Type B pancreatic cell (in vitro differentiated cells): Measurements from ENCODE around the gene TGDS. TPM values are rescaled to one million over a fixed set of nuclear protein-coding genes. Genes with fewer than 3 reads are reported as not detected.
A peak's percentile ranks its signal among the peaks of the same experiment; 100 is the strongest.

Experiments
- DNase-seq: peaks from one replicate; pipeline ENCODE4 v3.0.0; 2021; ENCODE audit warnings: mixed read lengths; ENCODE audit not compliant: unreplicated experiment; ENCODE audit errors: extremely low spot score
- H3K27ac Mint-ChIP-seq: 2 replicates; pipeline ENCODE4 v1.8.0; 2021; ENCODE audit warnings: mild to moderate bottlenecking, mixed read lengths
- H3K27me3 Mint-ChIP-seq: 2 replicates; pipeline ENCODE4 v1.8.0; 2021; ENCODE audit warnings: mixed read lengths
- H3K36me3 Mint-ChIP-seq: 2 replicates; pipeline ENCODE4 v1.8.0; 2021; ENCODE audit warnings: mixed read lengths
- H3K4me1 Mint-ChIP-seq: one replicate; pipeline ENCODE4 v1.8.0; 2021; ENCODE audit warnings: mixed read lengths; ENCODE audit not compliant: unreplicated experiment
- H3K4me3 Mint-ChIP-seq: 2 replicates; pipeline ENCODE4 v1.8.0; 2021; ENCODE audit warnings: mild to moderate bottlenecking, mixed read lengths
- H3K9me3 Mint-ChIP-seq: 2 replicates; pipeline ENCODE4 v1.8.0; 2021; ENCODE audit warnings: mixed read lengths
- total RNA-seq: library from RNA; stranded (reverse); gene quantifications from 2 replicates; pipeline ENCODE4 v1.2.1, GENCODE V29; 2021; ENCODE audit warnings: low replicate concordance
- TF ChIP-seq, protein P1 (sequence below): fragments of 200-600 bp; sonication (generic); conservative IDR thresholded peaks from 2 replicates; pipeline ENCODE4 v1.5.0; 2021; ENCODE audit warnings: antibody characterized with exemption, mild to moderate bottlenecking

The TGDS gene
- total RNA-seq, 1 donor from 2014 or later: 11.7 TPM

DNA sequence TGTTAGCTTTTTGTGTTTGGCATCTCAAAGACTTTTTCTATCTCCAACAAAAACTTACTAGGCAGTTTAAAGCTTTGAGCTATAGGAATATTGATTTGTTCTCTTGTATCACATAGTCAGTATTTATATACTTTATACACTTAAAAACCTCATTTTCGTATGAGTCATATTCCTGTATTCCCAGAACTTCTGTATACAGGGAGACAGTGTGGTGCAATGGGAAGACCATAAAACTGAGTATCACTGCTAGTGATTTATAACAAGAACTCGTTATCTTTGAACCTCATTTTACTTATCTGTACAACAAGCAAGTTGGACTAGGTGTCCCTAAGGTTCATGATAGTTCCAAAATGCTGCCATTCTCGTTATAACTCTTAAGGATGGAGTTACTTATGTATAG is 12.0 kb upstream of the TGDS start:
- Mint-ChIP-seq H3K27me3 (no peaks in the 10 kb centered on the region), H3K27ac (no peak overlapping the region), H3K4me3 (no peak overlapping the region), H3K36me3 (peaks cover 21% of the 10 kb centered on the region), H3K9me3 (no peaks in the 10 kb centered on the region), H3K4me1 (peaks cover 4% of the 10 kb centered on the region)
- DNase-seq: no peak
- TF ChIP-seq, protein P1, sequence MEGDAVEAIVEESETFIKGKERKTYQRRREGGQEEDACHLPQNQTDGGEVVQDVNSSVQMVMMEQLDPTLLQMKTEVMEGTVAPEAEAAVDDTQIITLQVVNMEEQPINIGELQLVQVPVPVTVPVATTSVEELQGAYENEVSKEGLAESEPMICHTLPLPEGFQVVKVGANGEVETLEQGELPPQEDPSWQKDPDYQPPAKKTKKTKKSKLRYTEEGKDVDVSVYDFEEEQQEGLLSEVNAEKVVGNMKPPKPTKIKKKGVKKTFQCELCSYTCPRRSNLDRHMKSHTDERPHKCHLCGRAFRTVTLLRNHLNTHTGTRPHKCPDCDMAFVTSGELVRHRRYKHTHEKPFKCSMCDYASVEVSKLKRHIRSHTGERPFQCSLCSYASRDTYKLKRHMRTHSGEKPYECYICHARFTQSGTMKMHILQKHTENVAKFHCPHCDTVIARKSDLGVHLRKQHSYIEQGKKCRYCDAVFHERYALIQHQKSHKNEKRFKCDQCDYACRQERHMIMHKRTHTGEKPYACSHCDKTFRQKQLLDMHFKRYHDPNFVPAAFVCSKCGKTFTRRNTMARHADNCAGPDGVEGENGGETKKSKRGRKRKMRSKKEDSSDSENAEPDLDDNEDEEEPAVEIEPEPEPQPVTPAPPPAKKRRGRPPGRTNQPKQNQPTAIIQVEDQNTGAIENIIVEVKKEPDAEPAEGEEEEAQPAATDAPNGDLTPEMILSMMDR: no peak

DNA sequence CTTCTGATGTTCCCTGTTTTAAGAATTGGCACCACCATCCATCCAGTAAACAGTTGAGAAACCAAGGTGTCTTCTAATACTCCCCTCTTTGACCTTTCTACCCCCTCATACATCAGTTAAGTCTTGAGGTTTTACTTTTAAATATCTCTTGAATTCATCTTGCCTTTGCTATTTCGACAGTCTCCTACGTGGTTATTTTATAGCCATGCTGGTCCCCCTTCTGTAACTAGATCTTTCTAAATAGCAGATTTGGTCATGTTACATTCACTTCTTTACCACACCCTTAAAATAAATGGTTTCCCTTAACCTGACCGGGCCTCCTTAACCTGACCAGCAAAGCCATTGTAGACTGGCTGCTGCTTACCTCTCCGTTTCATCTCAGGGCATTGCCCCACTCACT is 11.1 kb upstream of the TGDS start:
- no peak overlapping the region for H3K4me3 Mint-ChIP-seq
- peaks cover 20% of the 10 kb centered on the region for H3K36me3 Mint-ChIP-seq
- no peak overlapping the region for H3K27ac Mint-ChIP-seq
- H3K27me3 Mint-ChIP-seq: no peaks in the 10 kb centered on the region
- DNase-seq: no peak
- TF ChIP-seq, protein P1: no peak
- H3K4me1 Mint-ChIP-seq: peaks cover 8% of the 10 kb centered on the region
- H3K9me3 Mint-ChIP-seq: no peaks in the 10 kb centered on the region

DNA sequence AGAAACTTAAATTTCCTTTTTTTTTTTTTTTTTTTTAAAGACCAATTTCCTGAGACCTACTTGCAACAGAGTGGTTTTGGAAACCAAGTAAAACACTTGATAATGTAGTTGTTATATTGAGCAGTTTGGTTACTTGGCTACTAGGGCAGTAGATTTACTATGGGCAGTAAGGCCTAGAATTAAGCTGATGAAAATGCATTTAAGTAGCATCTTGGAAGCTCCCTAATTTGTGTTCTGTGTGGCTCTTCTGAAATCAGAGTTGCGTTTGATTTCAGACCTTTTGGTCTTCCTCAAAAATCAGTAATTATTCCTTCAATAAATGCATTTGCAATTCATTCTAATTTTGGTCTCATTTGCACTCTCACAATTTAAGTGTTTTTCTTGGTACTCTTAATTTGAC is 6.5 kb upstream of the TGDS start:
- Mint-ChIP-seq H3K4me3 (peak overlapping the region; percentile 90), H3K4me1 (peaks cover 8% of the 10 kb centered on the region), H3K9me3 (peaks cover 5% of the 10 kb centered on the region), H3K27me3 (no peaks in the 10 kb centered on the region), H3K27ac (peak overlapping the region; percentile 87), H3K36me3 (peaks cover 20% of the 10 kb centered on the region)
- no peak for DNase-seq
- TF ChIP-seq, protein P1: no peak

DNA sequence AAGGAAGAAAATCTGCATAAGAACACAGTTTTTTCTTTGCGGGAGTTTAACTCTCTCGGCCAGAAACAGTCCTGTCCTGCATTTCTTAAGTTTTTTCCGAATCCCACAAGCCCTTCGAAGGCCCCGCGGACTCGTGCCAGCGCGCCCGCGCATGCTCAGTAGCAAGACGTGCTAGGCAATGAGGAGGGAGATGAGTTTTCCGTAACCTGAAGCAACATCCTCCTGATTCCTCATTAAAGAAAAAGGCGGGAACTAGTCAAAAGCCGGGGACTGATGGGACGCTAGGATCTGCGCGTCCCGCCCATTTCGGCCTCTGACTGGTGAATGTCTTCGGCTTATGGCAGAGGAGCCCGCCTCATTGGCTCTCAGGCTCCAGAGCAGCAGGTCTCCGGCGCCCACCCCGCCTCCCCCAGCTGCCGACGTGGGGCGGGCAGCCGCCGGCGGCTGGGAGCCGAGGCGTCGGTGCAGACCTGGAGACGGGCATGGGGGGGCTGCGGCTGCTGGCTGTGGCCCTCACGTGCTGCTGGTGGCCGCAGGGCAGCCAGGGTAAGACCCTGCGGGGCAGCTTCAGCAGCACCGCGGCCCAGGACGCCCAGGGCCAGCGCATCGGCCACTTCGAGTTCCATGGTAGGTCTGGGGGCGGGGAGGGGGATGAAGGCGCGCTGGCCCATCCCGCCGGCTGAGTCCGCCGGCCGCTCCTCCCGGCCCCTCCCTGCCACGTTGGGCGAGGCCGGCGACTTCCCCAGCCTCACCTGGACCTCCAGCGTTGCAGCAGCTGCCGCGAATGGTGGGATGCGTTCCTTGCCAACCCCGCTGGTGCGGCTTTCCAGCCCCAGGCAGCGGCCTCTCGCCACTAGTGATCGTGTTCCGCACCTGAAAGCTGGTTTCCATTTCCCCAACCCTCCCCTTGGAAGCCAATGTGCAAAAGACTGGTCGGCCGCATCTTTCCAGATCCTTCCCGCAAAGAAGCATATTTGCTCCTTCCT is 5.8 kb upstream of the TGDS start, which contains the start of gene GPR180:
Gene GPR180 (plus strand): TSS at position 412 of the 986 bp plus-strand sequence. CDS start 71 bp downstream, at position 483.
- peaks cover 14% of the 10 kb centered on the region for H3K36me3 Mint-ChIP-seq

DNA sequence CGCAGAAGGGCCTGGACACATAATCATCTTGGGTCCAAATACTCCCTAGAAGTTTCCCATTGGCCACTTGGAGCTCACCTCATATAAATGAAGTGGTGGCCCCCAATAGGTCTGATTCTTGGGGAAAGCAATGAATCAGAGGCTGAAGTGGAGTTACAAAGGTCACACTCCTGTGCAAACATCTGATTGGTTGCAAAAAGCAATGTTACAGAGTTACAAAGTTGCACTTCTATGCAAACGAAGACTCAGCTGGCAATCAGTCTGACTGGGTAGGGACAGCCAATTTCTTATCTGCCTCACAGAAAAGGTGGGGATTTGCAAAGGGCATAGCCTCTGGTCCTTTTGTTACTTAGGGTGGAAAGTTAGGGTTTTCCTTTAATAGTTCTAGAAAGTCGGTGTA is 3.9 kb upstream of the TGDS start:
- no peaks in the 10 kb centered on the region for H3K27me3 Mint-ChIP-seq
- DNase-seq: no peak
- H3K9me3 Mint-ChIP-seq: peaks cover 9% of the 10 kb centered on the region
- H3K4me3 Mint-ChIP-seq: no peak overlapping the region
- H3K36me3 Mint-ChIP-seq: peaks cover 3% of the 10 kb centered on the region
- no peak overlapping the region for H3K27ac Mint-ChIP-seq
- H3K4me1 Mint-ChIP-seq: peaks cover 15% of the 10 kb centered on the region
- TF ChIP-seq, protein P1: no peak

More for the DNA sequence above, 5.8 kb upstream of the TGDS start, which contains the start of gene GPR180:
- TF ChIP-seq, protein P1: no peak
- H3K4me3 Mint-ChIP-seq: peak within 1 kb of the TSS; percentile 90
- peak; percentile 92 for DNase-seq
- peak within 1 kb of the TSS; percentile 87 for H3K27ac Mint-ChIP-seq
- no peaks in the 10 kb centered on the region for H3K27me3 Mint-ChIP-seq
- peaks cover 5% of the 10 kb centered on the region for H3K9me3 Mint-ChIP-seq
- H3K4me1 Mint-ChIP-seq: peaks cover 8% of the 10 kb centered on the region
